ENCODE measurements around the gene GORASP2. TPM values are rescaled to one million over a fixed set of nuclear protein-coding genes. Genes with fewer than 3 reads are reported as not detected.

The GORASP2 gene
- total RNA-seq, 1 donor from 2014 or later: 30.3 TPM

- peak; percentile 17 for DNase-seq
These were observed 37.8 kb downstream of the GORASP2 start for GRCh38 chr2:170966648-170967396.

DNA sequence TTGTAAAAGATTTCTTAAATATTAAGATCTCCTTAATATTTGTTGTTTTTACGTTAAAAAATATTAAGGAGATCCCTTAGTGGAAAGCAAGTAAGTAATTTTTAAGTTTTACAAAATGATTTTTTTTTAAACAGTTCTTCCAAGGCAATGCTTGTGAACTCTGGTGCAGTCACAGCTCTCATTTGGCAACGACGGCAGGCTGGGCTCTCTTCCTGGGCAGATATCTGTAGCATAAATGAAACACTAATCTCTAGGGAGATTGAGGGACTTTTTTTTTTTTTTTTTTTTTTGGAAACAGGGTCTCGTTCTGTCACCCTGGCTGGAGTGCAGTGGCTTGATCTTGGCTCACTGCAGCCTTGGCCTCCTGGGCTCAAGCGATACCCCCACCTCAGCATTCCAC lies 38.5 kb downstream of the GORASP2 start:
- DNase-seq: no peak

DNA sequence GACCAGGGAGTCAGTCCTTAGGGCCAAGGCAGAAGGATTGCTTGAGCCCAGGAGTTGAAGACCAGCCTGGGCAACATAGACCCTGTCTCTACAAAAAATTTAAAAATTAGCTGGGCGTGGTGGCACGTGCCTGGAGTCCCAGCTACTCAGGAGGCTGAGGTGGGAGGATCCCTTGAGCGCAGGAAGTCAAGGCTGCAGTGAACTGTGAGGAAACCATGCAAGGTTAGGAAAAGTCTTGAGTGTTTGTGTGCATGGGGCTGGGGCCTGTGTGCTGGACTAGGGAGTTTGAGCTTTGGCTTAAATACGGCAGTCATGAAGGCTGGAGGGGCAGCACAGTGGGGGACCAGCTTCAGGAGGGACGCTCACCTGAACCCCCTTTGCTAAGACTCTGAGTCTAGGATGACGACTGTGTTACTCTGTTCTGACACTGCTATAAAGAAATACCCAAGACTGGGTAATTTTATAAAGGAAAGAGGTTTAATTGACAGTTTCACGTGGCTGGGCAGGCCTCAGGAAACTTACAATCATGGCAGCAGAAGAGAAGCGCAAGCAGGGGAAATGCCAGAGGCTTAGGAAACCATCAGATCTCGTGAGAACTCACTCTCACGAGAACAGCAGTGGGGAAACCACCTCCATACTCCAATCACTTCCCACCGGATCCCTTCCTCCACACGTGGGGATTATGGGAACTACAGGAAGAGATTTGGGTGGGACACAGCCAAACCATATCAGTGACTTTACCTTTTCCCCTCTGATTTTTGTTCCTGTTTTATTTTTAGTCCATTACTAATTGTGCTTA lies 39.4 kb downstream of the GORASP2 start:
- no peak for DNase-seq

GRCh38 chr2:170969030-170969429 lies 40.0 kb downstream of the GORASP2 start:
- no peak for DNase-seq

GRCh38 chr2:170969872-170970496 lies 40.9 kb downstream of the GORASP2 start:
- peak; percentile 26 for DNase-seq

DNA sequence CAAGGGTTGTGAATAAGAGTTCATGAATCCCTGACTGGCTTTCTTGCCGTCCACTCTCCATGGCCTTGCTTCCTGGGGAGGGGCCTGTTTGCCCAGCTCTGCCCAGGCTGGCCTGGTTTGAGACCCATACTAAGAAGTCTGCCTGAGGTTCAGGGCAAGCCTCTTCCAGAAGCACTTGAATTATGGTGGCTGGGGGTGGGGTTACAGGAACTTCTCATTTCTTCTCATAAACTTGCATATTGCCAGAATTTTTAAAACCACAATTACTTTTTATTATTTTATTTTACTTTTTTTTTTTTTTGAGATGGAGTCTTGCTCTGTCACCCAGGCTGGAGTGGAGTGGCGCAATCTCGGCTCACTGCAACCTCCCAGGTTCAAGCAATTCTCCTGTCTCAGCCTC lies 42.0 kb downstream of the GORASP2 start:
- no peak for DNase-seq

DNA sequence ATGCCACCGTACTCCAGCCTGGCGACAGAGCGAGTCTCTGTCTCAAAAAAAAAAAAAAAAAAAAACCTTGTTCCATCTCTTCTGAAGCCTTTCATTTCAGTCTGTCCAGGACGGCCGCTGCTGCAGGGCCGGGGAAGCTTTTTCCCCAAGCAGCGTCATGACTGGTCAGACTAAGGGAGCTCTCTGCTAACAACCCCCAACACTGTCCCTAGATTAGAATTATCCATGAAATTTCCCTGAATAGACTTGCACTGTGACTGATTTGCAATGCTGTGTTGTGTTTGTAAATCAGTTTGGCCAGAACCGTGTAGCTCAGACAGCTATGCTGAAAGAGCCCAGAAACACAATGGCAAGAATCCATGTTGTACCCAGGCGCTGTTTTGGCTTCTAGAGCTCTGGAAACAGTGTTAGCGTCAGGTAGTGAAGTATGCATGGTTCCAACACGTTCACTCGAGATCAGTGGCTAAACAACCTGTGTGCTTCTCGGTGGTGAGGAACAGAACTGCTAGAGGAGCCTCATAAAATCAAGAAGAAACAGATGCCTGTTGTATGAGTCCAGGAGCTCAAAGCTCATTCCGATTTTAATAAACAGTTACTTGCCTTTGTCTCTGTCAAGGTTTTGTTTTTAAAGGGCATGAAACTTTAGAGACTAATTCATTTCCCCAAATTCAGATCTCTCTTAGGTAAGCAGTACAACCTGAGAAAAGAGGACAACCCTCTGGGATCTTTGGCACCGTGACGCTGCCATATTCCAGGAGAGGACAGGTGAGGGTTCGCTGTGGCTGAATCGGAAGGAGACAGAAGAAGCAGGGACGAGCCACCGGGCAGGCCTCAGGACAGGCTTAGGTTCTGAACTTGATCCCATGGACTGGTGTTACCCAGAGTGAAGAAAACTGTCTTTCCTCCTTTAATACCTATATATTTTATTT lies 43.5 kb downstream of the GORASP2 start:
- DNase-seq: peak; percentile 15

DNA sequence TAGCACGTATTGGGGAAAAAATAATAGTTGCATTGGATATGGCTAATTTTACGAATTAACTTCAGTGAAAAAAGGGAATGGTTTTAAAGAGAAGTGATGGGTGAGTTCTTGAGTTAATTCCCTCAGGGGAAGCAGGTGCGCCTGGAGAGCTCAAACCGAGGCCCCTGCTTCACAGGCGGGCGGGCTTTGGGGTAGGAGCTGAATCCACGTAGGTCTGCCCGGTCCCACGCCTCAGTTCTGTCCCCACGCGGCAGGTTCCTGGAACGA lies 44.1 kb downstream of the GORASP2 start:
- no peak for DNase-seq

- DNase-seq: peak; percentile 91
These were observed 44.6 kb downstream of the GORASP2 start for GRCh38 chr2:170973492-170974303.

- DNase-seq: peak; percentile 27
These were observed 45.4 kb downstream of the GORASP2 start for GRCh38 chr2:170974304-170974993.

- DNase-seq: no peak
These were observed 46.3 kb downstream of the GORASP2 start for GRCh38 chr2:170975127-170975942.

DNA sequence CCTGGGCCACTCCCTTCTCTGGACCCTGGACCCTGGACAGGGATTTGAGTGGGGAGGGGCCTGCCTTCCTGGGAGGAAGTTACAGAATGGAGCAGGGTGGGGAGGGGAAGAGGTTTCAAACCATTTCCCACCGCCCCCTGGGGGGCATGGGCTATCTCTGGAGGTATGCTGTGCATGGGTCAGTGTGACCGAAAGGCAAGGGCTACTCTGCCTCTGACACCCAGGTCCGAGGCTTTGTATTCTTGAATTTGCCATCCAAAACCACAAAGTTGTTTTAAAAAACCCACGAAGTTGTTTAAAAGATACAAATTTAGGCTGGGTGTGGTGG lies 46.9 kb downstream of the GORASP2 start:
- DNase-seq: no peak

GRCh38 chr2:170984079-170984478 lies 55.0 kb downstream of the GORASP2 start:
- DNase-seq: no peak

DNA sequence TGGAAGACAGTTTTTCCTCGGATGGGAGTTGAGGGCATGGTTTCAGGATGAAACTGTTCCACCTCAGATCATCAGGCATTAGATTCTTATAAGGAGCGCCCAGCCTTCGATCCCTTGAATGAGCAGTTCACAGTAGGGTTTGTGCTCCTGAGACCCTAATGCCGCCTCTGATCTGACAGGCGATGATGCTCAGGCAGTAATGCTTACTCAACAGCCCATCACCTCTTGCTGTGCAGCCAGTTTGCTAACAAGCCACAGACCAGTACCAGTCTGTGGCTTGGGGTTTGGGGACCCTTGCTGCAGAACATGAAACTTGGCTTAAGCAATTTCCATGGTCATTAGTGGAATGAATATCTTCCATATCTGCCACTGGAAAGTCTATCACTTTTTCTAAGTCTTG lies 56.4 kb downstream of the GORASP2 start:
- DNase-seq: no peak

DNA sequence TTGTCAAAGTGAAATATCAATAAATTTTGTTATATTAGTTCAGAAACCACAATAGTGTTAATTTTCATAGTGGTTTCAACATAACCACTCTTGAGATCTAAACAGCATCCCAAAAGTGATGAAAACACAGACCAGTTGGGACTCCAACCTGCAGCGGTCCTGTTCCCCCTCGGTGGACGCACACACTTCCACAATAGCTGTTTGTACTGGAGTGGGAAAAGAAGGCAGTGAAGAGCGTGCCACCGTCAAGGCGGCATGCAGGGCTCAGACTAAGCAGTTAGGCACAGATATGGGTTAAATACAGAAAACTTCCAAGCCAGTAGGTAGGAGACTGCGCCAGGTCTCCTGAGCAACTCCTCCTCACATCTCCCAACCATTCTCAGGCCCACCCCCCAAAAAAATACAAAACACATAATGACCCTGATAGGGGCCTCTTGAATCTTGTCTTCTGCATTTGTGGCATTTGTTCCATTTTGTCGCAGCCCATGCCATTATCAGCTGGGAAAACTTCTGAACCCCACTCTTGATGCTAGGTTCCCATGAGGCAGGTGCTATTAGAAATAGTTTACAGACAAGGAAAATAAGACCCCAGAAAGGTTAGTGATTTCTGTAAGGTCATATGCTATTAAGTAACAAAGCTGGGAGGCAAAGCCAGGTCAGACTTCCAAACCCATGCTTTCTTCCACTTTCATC lies 57.7 kb downstream of the GORASP2 start:
- no peak for DNase-seq

- DNase-seq: no peak
These were observed 62.5 kb downstream of the GORASP2 start for GRCh38 chr2:170991398-170992182.

GRCh38 chr2:170996316-170996715 lies 67.3 kb downstream of the GORASP2 start:
- DNase-seq: no peak

DNA sequence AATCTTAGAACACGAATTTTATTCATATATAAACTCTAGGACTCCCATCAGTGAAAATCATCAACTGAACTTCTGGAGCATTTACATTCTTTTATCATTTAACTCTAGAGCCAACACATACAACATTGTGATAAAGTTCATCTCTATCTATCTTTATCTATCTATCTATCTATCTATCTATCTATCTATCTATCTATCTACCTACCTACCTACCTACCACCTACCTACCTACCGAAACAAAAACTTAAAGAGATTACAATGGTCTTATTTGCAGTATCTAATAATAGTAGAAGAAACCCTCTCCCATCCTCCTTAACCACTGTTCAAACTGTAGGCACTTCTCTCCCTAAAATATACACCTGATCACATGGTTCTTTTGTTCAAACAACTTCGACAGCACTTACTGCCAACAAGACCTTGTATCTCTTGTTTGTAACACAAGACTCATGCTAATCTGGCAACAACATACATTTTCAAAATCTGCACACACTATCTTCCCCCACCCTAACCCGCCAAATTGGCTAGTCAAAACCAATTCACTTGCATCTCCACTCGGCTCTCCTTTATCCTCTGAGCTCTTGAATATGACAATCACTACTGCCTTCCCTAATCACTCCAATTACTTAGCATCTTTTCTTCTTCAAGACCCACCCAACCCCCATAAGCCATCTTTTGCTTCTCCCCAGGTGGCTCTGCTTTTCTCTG lies 69.0 kb downstream of the GORASP2 start:
- DNase-seq: no peak

Measured in dermis blood vessel endothelial cell (primary cell).